GM12878 (cell line): ENCODE measurements around the gene SAP30L. TPM values are rescaled to one million over a fixed set of nuclear protein-coding genes. Genes with fewer than 3 reads are reported as not detected.

Source experiments
- ATAC-seq: fragments of 200-7000 bp; cut with Tn5 transposase; 3 replicates; pipeline ENCODE4 v1.9.1; 2020; ENCODE audit warnings: mild to moderate bottlenecking, moderate library complexity
- BruUV-seq: library from RNA; stranded (reverse); fragments of 400-500 nt; replicated peaks from 2 replicates; lab custom pipeline; 2021; lab: Mats Ljungman, UMichigan
- CTCF ChIA-PET: fragments of 300-600 bp; sonication (Branson Sonifier 250); formaldehyde crosslinking; extraction: SDS; loops from one replicate; lab custom pipeline; 2021; ENCODE audit warnings: inconsistent platforms; lab: Yijun Ruan, JAX
- POLR2A ChIA-PET: fragments of 350-600 bp; formaldehyde crosslinking; extraction: SDS; loops from one replicate; lab custom pipeline; 2021; ENCODE audit warnings: inconsistent platforms; lab: Charles Lee
- RAD21 ChIA-PET: fragments of 300-600 bp; sonication (Branson Sonifier 250); formaldehyde crosslinking; loops from one replicate; lab custom pipeline; 2023; ENCODE audit warnings: antibody characterized with exemption; ENCODE audit not compliant: unreplicated experiment; lab: Charles Lee
- SMC1A ChIA-PET: fragments of 300-600 bp; sonication (Branson Sonifier 250); formaldehyde crosslinking; loops from one replicate; lab custom pipeline; 2023; ENCODE audit not compliant: unreplicated experiment, uncharacterized antibody; lab: Charles Lee
- DNase-seq: peaks from one replicate; pipeline ENCODE4 v3.0.0-alpha.2; 2011; ENCODE audit warnings: low read depth, low spot score
- FAIRE-seq: peaks from 3 replicates; lab custom pipeline; 2011; peaks lifted over from hg19 to GRCh38; lab: Jason Lieb, UNC
- H2AFZ ChIP-seq: 2 replicates; pipeline ENCODE4 v1.6.0; 2011; ENCODE audit warnings: low read depth, low read length, control low read depth; ENCODE audit not compliant: control insufficient read depth
- H3K27ac ChIP-seq: 2 replicates; pipeline ENCODE4 v1.5.1; 2011; ENCODE audit warnings: control low read depth; ENCODE audit not compliant: control insufficient read depth, insufficient read depth
- H3K27me3 ChIP-seq, 2 experiments: replicated peaks in 1 of 2; 2 replicates each; pipeline versions ENCODE4 v1.6.0 to v1.6.1; 2011; ENCODE audit warnings: low read length in 1 of 2; ENCODE audit not compliant: control insufficient read depth in 2 of 2, insufficient read depth in 2 of 2
- H3K36me3 ChIP-seq, 2 experiments: 2 replicates each; pipeline ENCODE4 v1.5.1; 2011; ENCODE audit warnings: low read length in 1 of 2; ENCODE audit not compliant: control insufficient read depth in 2 of 2, insufficient read depth in 2 of 2
- H3K4me1 ChIP-seq: 2 replicates; pipeline ENCODE4 v1.6.1; 2011; ENCODE audit warnings: mild to moderate bottlenecking, low read length, moderate library complexity, mixed read lengths; ENCODE audit not compliant: control insufficient read depth, insufficient read depth
- H3K4me2 ChIP-seq: 2 replicates; pipeline ENCODE4 v1.6.0; 2011; ENCODE audit warnings: control low read depth; ENCODE audit not compliant: control insufficient read depth, insufficient read depth
- H3K4me3 ChIP-seq: fragments of 200-600 bp; sonication (generic); 2 replicates; pipeline ENCODE4 v1.5.1; 2016
- H3K79me2 ChIP-seq: 2 replicates; pipeline ENCODE4 v1.6.0; 2011; ENCODE audit warnings: low read length; ENCODE audit not compliant: control insufficient read depth, insufficient read depth
- H3K9ac ChIP-seq: 2 replicates; pipeline ENCODE4 v1.8.0; 2011; ENCODE audit warnings: low read length, control low read depth, mixed read lengths; ENCODE audit not compliant: control insufficient read depth, insufficient read depth
- H3K9me3 ChIP-seq: replicated peaks from 3 replicates; pipeline ENCODE4 v1.5.1; 2011; ENCODE audit warnings: mild to moderate bottlenecking, low read length; ENCODE audit not compliant: control insufficient read depth, insufficient read depth
- H4K20me1 ChIP-seq: 2 replicates; pipeline ENCODE4 v1.6.0; 2011; ENCODE audit not compliant: control insufficient read depth, insufficient read depth
- CBFB ChIP-seq: IDR thresholded peaks from 2 replicates; pipeline ENCODE4 v1.6.1; 2016; ENCODE audit warnings: antibody characterized with exemption, low read depth
- ESRRA ChIP-seq: IDR thresholded peaks from 2 replicates; pipeline ENCODE4 v1.6.1; 2012; ENCODE audit warnings: mild to moderate bottlenecking, low read length, improper control_type of control experiment
- GABPA ChIP-seq: IDR thresholded peaks from 2 replicates; pipeline ENCODE4 v1.6.1; 2014; ENCODE audit warnings: antibody characterized with exemption, low read depth, mild to moderate bottlenecking, inconsistent platforms
- MEF2B ChIP-seq: fragments of 450-650 bp; IDR thresholded peaks from 2 replicates; pipeline ENCODE4 v1.6.1; 2018; ENCODE audit warnings: mild to moderate bottlenecking, moderate library complexity; ENCODE audit not compliant: partially characterized antibody, poor library complexity, severe bottlenecking
- RB1 ChIP-seq: fragments of 450-650 bp; formaldehyde crosslinking; IDR thresholded peaks from 2 replicates; pipeline ENCODE4 v1.6.1; 2017; ENCODE audit warnings: mild to moderate bottlenecking, borderline replicate concordance
- RBBP5 ChIP-seq: fragments of 200-600 bp; sonication (generic); conservative IDR thresholded peaks from 2 replicates; pipeline ENCODE4 v1.6.1; 2016
- TAF1 ChIP-seq: IDR thresholded peaks from 2 replicates; pipeline ENCODE4 v1.6.1; 2011; ENCODE audit warnings: mild to moderate bottlenecking, low read depth, low read length, borderline replicate concordance
- TCF7 ChIP-seq: IDR thresholded peaks from 2 replicates; pipeline ENCODE4 v1.6.1; 2014; ENCODE audit warnings: antibody characterized with exemption, borderline replicate concordance
- ZNF274 ChIP-seq: IDR thresholded peaks from one replicate; pipeline ENCODE4 v1.8.0; 2011; ENCODE audit not compliant: insufficient read length, insufficient read depth
- ZNF384 ChIP-seq: IDR thresholded peaks from 2 replicates; pipeline ENCODE4 v1.6.1; 2012; ENCODE audit warnings: low read depth, mild to moderate bottlenecking, low read length, improper control_type of control experiment, borderline replicate concordance
- WGBS: methylation state at CpG from one replicate; pipeline ENCODE4 v1.1.6; 2016; ENCODE audit warnings: low lambda C conversion rate; ENCODE audit not compliant: insufficient replicate concordance, insufficient coverage; ENCODE audit errors: missing lambda C conversion rate; 5-methylcytosine and 5-hydroxymethylcytosine counted together
- in situ Hi-C: fragments of 300-500 bp; cut with MboI; formaldehyde crosslinking; loops from 9 replicates; pipeline ENCODE4 v1.14.3; 2018; ENCODE audit warnings: mixed read lengths
- intact Hi-C: fragments of 100-400 bp; cut with micrococcal nuclease; formaldehyde crosslinking; loops from one replicate; pipeline ENCODE4 v1.14.2; 2022; ENCODE audit not compliant: unreplicated experiment
- polyA plus RNA-seq, 11 experiments: library from polyadenylated mRNA; depleted of rRNA in 4 of 11; unstranded in 6 of 11; stranded (reverse) in 5 of 11; fragments of >200 nt; fragmentation: Nextera tagmentation in 4 of 11; fragmentation: Illumina TruSeq in 1 of 11; extraction: Ambion mirVana in 4 of 11; extraction: Trizol in 1 of 11; gene quantifications; 1 replicate in 1 of 11; 2 replicates in 10 of 11; pipeline versions ENCODE4 v1.2.1 to v1.2.3, GENCODE V29; 2011 to 2016; ENCODE audit warnings: inconsistent platforms in 2 of 11, missing spikeins in 2 of 11, low read depth in 1 of 11
- total RNA-seq, 4 experiments: library from RNA; depleted of rRNA in 3 of 4; stranded (reverse); fragments of >200 nt in 3 of 4; fragmentation: Illumina TruSeq in 1 of 4; extraction: Trizol in 1 of 4; gene quantifications; 2 replicates each; pipeline versions ENCODE4 v1.2.1 to v1.2.3, GENCODE V29; 2013 to 2021
- TF ChIP-seq, protein P1 (sequence below): IDR thresholded peaks from 2 replicates; pipeline ENCODE4 v1.6.1; 2012; ENCODE audit warnings: improper control_type of control experiment, low read depth, low read length; ENCODE audit not compliant: insufficient replicate concordance
- TF ChIP-seq, protein P2 (sequence below): fragments of 450-650 bp; IDR thresholded peaks from 2 replicates; pipeline ENCODE4 v1.6.1; 2014; ENCODE audit warnings: mild to moderate bottlenecking
- TF ChIP-seq, protein P3 (sequence below): fragments of 450-650 bp; formaldehyde crosslinking; IDR thresholded peaks from 2 replicates; pipeline ENCODE4 v1.4.0; 2020; ENCODE audit warnings: mild to moderate bottlenecking, moderate library complexity

SAP30L gene
- total and polyA plus RNA-seq, 10 of the 15 experiments (the other 5 are each of a cell fraction or from before 2014, with no cell fraction given), result 2.4 to 36.8 (median 15.7) TPM

DNA sequence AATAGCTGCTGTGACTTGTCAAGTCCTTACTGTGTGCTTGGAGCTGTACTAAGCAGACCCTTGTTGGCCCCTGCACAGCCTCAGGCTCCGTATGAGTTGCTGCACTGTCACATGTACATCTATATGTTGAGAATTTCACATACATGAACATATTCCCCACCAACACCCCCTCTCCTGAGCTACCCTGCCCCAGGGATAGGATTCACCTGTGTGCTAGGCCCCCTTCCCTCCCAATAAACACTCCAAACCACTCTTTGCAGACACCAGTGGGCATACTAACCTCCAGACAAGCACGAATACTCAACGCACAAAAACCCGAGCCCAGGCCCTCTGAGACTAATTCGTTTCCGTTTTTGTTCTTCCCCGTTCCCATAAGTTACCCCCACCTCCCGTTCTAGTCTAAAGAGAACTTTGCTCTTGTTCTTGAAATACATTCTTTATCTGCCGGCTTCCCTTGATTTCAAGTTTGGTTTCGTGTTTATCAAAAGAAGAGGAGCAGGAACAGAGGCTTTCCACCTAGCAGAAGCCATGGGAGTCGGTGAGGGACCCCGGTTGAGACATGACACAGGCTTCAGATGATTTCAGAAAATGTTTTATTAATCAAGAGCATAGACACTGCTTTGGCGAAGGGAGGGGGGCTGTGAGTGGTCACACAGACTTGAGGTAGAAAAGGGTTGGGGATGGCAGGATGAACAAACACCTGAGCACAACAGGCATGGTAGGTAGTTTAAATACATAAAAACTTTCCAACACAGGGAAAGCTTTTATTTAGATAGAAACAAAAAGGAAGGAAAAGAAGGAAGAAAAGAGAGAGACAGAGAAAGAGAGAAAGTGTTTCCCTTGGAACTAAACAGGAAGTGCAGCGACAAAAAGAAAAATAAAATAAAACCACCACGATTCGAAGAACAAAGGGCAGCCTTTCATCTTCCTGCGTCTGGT is 28.9 kb downstream of the SAP30L start:
- Histone ChIP-seq H3K79me2 (no peaks in the 10 kb centered on the region), H3K9ac (no peak overlapping the region), H3K27me3 (peaks cover 33 to 45% of the 10 kb centered on the region in 2 experiments), H2AFZ (no peak overlapping the region), H3K4me2 (no peak overlapping the region), H3K27ac (no peak overlapping the region), H3K36me3 (no peaks in the 10 kb centered on the region), H4K20me1 (no peaks in the 10 kb centered on the region), H3K9me3 (no peaks in the 10 kb centered on the region; the same call in 2 of the 3 replicates), H3K4me3 (no peak overlapping the region), H3K4me1 (peaks cover 11% of the 10 kb centered on the region)
- FAIRE-seq (no peak), ATAC-seq (no peak), DNase-seq (no peak)
- BruUV-seq, result no TSS peak
- ChIA-PET POLR2A (no interaction called here), CTCF (interaction anchor here (1.2 kb wide), 1 partner anchor 101 kb away, joined by 4 read pairs; no protein-coding TSS in a partner anchor), SMC1A (interaction anchor here (0.6 kb wide), 1 partner anchor 41 kb away, joined by 3 read pairs; no protein-coding TSS in a partner anchor), RAD21 (no interaction called here)
- in situ Hi-C loops (no loop called here), intact Hi-C loops (no loop called here)
- 23% methylated on average over 17 of the region's 17 CpGs for WGBS
- TF ChIP-seq ZNF384 (no peak), ESRRA (no peak), CBFB (no peak), MEF2B (no peak), ZNF274 (no peak), TAF1 (no peak), RB1 (no peak), RBBP5 (no peak), TCF7 (no peak), GABPA (no peak)
- TF ChIP-seq, protein P1, sequence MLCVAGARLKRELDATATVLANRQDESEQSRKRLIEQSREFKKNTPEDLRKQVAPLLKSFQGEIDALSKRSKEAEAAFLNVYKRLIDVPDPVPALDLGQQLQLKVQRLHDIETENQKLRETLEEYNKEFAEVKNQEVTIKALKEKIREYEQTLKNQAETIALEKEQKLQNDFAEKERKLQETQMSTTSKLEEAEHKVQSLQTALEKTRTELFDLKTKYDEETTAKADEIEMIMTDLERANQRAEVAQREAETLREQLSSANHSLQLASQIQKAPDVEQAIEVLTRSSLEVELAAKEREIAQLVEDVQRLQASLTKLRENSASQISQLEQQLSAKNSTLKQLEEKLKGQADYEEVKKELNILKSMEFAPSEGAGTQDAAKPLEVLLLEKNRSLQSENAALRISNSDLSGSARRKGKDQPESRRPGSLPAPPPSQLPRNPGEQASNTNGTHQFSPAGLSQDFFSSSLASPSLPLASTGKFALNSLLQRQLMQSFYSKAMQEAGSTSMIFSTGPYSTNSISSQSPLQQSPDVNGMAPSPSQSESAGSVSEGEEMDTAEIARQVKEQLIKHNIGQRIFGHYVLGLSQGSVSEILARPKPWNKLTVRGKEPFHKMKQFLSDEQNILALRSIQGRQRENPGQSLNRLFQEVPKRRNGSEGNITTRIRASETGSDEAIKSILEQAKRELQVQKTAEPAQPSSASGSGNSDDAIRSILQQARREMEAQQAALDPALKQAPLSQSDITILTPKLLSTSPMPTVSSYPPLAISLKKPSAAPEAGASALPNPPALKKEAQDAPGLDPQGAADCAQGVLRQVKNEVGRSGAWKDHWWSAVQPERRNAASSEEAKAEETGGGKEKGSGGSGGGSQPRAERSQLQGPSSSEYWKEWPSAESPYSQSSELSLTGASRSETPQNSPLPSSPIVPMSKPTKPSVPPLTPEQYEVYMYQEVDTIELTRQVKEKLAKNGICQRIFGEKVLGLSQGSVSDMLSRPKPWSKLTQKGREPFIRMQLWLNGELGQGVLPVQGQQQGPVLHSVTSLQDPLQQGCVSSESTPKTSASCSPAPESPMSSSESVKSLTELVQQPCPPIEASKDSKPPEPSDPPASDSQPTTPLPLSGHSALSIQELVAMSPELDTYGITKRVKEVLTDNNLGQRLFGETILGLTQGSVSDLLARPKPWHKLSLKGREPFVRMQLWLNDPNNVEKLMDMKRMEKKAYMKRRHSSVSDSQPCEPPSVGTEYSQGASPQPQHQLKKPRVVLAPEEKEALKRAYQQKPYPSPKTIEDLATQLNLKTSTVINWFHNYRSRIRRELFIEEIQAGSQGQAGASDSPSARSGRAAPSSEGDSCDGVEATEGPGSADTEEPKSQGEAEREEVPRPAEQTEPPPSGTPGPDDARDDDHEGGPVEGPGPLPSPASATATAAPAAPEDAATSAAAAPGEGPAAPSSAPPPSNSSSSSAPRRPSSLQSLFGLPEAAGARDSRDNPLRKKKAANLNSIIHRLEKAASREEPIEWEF, result no peak
- TF ChIP-seq, protein P2, sequence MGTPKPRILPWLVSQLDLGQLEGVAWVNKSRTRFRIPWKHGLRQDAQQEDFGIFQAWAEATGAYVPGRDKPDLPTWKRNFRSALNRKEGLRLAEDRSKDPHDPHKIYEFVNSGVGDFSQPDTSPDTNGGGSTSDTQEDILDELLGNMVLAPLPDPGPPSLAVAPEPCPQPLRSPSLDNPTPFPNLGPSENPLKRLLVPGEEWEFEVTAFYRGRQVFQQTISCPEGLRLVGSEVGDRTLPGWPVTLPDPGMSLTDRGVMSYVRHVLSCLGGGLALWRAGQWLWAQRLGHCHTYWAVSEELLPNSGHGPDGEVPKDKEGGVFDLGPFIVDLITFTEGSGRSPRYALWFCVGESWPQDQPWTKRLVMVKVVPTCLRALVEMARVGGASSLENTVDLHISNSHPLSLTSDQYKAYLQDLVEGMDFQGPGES, result no peak
- TF ChIP-seq, protein P3, sequence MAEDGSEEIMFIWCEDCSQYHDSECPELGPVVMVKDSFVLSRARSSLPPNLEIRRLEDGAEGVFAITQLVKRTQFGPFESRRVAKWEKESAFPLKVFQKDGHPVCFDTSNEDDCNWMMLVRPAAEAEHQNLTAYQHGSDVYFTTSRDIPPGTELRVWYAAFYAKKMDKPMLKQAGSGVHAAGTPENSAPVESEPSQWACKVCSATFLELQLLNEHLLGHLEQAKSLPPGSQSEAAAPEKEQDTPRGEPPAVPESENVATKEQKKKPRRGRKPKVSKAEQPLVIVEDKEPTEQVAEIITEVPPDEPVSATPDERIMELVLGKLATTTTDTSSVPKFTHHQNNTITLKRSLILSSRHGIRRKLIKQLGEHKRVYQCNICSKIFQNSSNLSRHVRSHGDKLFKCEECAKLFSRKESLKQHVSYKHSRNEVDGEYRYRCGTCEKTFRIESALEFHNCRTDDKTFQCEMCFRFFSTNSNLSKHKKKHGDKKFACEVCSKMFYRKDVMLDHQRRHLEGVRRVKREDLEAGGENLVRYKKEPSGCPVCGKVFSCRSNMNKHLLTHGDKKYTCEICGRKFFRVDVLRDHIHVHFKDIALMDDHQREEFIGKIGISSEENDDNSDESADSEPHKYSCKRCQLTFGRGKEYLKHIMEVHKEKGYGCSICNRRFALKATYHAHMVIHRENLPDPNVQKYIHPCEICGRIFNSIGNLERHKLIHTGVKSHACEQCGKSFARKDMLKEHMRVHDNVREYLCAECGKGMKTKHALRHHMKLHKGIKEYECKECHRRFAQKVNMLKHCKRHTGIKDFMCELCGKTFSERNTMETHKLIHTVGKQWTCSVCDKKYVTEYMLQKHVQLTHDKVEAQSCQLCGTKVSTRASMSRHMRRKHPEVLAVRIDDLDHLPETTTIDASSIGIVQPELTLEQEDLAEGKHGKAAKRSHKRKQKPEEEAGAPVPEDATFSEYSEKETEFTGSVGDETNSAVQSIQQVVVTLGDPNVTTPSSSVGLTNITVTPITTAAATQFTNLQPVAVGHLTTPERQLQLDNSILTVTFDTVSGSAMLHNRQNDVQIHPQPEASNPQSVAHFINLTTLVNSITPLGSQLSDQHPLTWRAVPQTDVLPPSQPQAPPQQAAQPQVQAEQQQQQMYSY (CRISPR knock-in tag), result no peak
